H9 (cell line): ENCODE data around the gene OPHN1. TPM values are rescaled to one million over a fixed set of nuclear protein-coding genes. Genes with fewer than 3 reads are reported as not detected.

ENCODE experiments used
- DNase-seq: peaks from one replicate; pipeline ENCODE4 v3.0.0-alpha.2; 2017
- H2AFZ ChIP-seq: one replicate; pipeline ENCODE4 v1.6.1; 2013; ENCODE audit warnings: mild to moderate bottlenecking, low read length, control low read depth, moderate library complexity
- H2AK5ac ChIP-seq: 2 replicates; pipeline ENCODE4 v1.6.1; 2013; ENCODE audit warnings: low read length, control low read depth, mixed read lengths; ENCODE audit not compliant: insufficient read length
- H2BK120ac ChIP-seq: one replicate; pipeline ENCODE4 v1.6.1; 2013; ENCODE audit warnings: low read depth, mild to moderate bottlenecking, low read length, control low read depth, inconsistent platforms; ENCODE audit not compliant: poor library complexity, severe bottlenecking
- H2BK12ac ChIP-seq: 2 replicates; pipeline ENCODE4 v1.6.1; 2013; ENCODE audit warnings: low read length, control low read depth, mixed read lengths, low read depth; ENCODE audit not compliant: insufficient read length
- H2BK15ac ChIP-seq: 2 replicates; pipeline ENCODE4 v1.6.1; 2013; ENCODE audit warnings: low read depth, low read length, control low read depth
- H2BK20ac ChIP-seq: one replicate; pipeline ENCODE4 v1.6.1; 2013; ENCODE audit warnings: low read depth, mild to moderate bottlenecking, low read length, control low read depth, inconsistent platforms; ENCODE audit not compliant: poor library complexity, severe bottlenecking
- H2BK5ac ChIP-seq: 2 replicates; pipeline ENCODE4 v1.6.1; 2013; ENCODE audit warnings: low read length, control low read depth, mixed read lengths; ENCODE audit not compliant: insufficient read length
- H3K14ac ChIP-seq: 2 replicates; pipeline ENCODE4 v1.6.1; 2013; ENCODE audit warnings: low read length, control low read depth; ENCODE audit not compliant: insufficient read depth
- H3K18ac ChIP-seq: 2 replicates; pipeline ENCODE4 v1.6.1; 2013; ENCODE audit warnings: low read depth, mild to moderate bottlenecking, mixed read lengths, low read length, control low read depth; ENCODE audit not compliant: insufficient read length
- H3K23ac ChIP-seq: 2 replicates; pipeline ENCODE4 v1.6.1; 2013; ENCODE audit warnings: low read length, control low read depth, mixed read lengths, low read depth; ENCODE audit not compliant: insufficient read length
- H3K23me2 ChIP-seq: 2 replicates; pipeline ENCODE4 v1.6.1; 2013; ENCODE audit warnings: low read depth, mild to moderate bottlenecking, mixed read lengths, low read length, control low read depth; ENCODE audit not compliant: insufficient read length, poor library complexity, severe bottlenecking
- H3K27ac ChIP-seq: 2 replicates; pipeline ENCODE4 v1.5.1; 2013; ENCODE audit warnings: low read length, control low read depth, mixed read lengths, low read depth; ENCODE audit not compliant: insufficient read length
- H3K27me3 ChIP-seq: 2 replicates; pipeline ENCODE4 v1.6.1; 2013; ENCODE audit warnings: low read length, control low read depth, inconsistent platforms; ENCODE audit not compliant: insufficient read depth
- H3K4ac ChIP-seq: 2 replicates; pipeline ENCODE4 v1.6.1; 2013; ENCODE audit warnings: low read depth, mild to moderate bottlenecking, control low read depth, inconsistent platforms, low read length, moderate library complexity
- H3K4me1 ChIP-seq: 2 replicates; pipeline ENCODE4 v1.6.1; 2013; ENCODE audit warnings: low read length, control low read depth, inconsistent platforms; ENCODE audit not compliant: insufficient read depth
- H3K4me2 ChIP-seq: 2 replicates; pipeline ENCODE4 v1.6.1; 2013; ENCODE audit warnings: low read length, control low read depth, mixed read lengths; ENCODE audit not compliant: insufficient read length, insufficient read depth
- H3K56ac ChIP-seq: 2 replicates; pipeline ENCODE4 v1.6.1; 2013; ENCODE audit warnings: low read depth, mild to moderate bottlenecking, mixed read lengths, low read length, control low read depth; ENCODE audit not compliant: insufficient read length
- H3K79me1 ChIP-seq: 2 replicates; pipeline ENCODE4 v1.6.1; 2013; ENCODE audit warnings: low read depth, mild to moderate bottlenecking, moderate library complexity, low read length, control low read depth, inconsistent platforms; ENCODE audit not compliant: insufficient read depth, poor library complexity, severe bottlenecking
- H3K79me2 ChIP-seq: 2 replicates; pipeline ENCODE4 v1.6.1; 2013; ENCODE audit warnings: low read length, control low read depth, inconsistent platforms; ENCODE audit not compliant: insufficient read depth
- H3K9ac ChIP-seq: 2 replicates; pipeline ENCODE4 v1.6.1; 2013; ENCODE audit warnings: low read length, control low read depth, mixed read lengths; ENCODE audit not compliant: insufficient read length; ENCODE audit errors: extremely low read depth
- H3K9me3 ChIP-seq: one replicate; pipeline ENCODE4 v1.6.1; 2013; ENCODE audit warnings: low read depth, low read length, inconsistent platforms; ENCODE audit not compliant: control insufficient read depth
- H3T11ph ChIP-seq: one replicate; pipeline ENCODE4 v1.6.1; 2013; ENCODE audit warnings: mild to moderate bottlenecking, low read length, control low read depth, inconsistent platforms
- H4K20me1 ChIP-seq: one replicate; pipeline ENCODE4 v1.6.1; 2013; ENCODE audit not compliant: control insufficient read depth, insufficient read length, insufficient read depth
- H4K5ac ChIP-seq: 2 replicates; pipeline ENCODE4 v1.6.1; 2013; ENCODE audit warnings: low read depth, mild to moderate bottlenecking, mixed read lengths, low read length, control low read depth; ENCODE audit not compliant: insufficient read length
- H4K8ac ChIP-seq: replicated peaks from 2 replicates; pipeline ENCODE4 v1.6.1; 2013; ENCODE audit warnings: low read length, control low read depth, mixed read lengths, low read depth; ENCODE audit not compliant: insufficient read length
- H4K91ac ChIP-seq: 2 replicates; pipeline ENCODE4 v1.6.1; 2013; ENCODE audit warnings: low read depth, mild to moderate bottlenecking, moderate library complexity, mixed read lengths, low read length, control low read depth; ENCODE audit not compliant: insufficient read length
- H3K27ac Mint-ChIP-seq, 3 experiments: 2 replicates in 2 of 3; 3 replicates in 1 of 3; pipeline ENCODE4 v1.8.0; 2020 to 2021; ENCODE audit warnings: mixed read lengths in 3 of 3, mild to moderate bottlenecking in 1 of 3, moderate library complexity in 1 of 3
- H3K27me3 Mint-ChIP-seq: 2 replicates; pipeline ENCODE4 v1.8.0; 2021; ENCODE audit warnings: low read depth, mild to moderate bottlenecking, moderate library complexity, mixed read lengths
- H3K36me3 Mint-ChIP-seq, 3 experiments: 2 replicates in 2 of 3; 3 replicates in 1 of 3; pipeline ENCODE4 v1.8.0; 2020 to 2021; ENCODE audit warnings: low read depth in 3 of 3, mixed read lengths in 3 of 3; ENCODE audit not compliant: insufficient read depth in 1 of 3
- H3K4me1 Mint-ChIP-seq, 2 experiments: 2 replicates each; pipeline ENCODE4 v1.8.0; 2020; ENCODE audit warnings: mixed read lengths in 2 of 2
- H3K4me3 Mint-ChIP-seq, 2 experiments: 2 replicates in 1 of 2; 3 replicates in 1 of 2; pipeline ENCODE4 v1.8.0; 2020 to 2021; ENCODE audit warnings: mild to moderate bottlenecking in 2 of 2, mixed read lengths in 2 of 2, moderate library complexity in 1 of 2
- H3K9me3 Mint-ChIP-seq, 2 experiments: 2 replicates in 1 of 2; 3 replicates in 1 of 2; pipeline ENCODE4 v1.8.0; 2020; ENCODE audit warnings: mild to moderate bottlenecking in 2 of 2, mixed read lengths in 2 of 2, moderate library complexity in 1 of 2
- CTCF ChIP-seq: fragments of 200-600 bp; sonication (generic); conservative IDR thresholded peaks from 3 replicates; pipeline ENCODE4 v1.8.0; 2021; ENCODE audit warnings: antibody characterized with exemption, mild to moderate bottlenecking
- WGBS: extraction: QIAGEN DNeasy Blood & Tissue Kit; methylation state at CpG from one replicate; pipeline ENCODE4 v1.1.7; 2013; ENCODE audit warnings: missing lambda C conversion rate, low lambda C conversion rate, mixed read lengths; ENCODE audit not compliant: insufficient read length; ENCODE audit errors: extremely low coverage; 5-methylcytosine and 5-hydroxymethylcytosine counted together
- total RNA-seq: library from RNA; stranded (reverse); gene quantifications from 2 replicates; pipeline ENCODE4 v1.2.1, GENCODE V29; 2021

Gene OPHN1
- total RNA-seq, 1 experiment from 2014 or later, result 1.5 TPM

- no peaks in the 10 kb centered on the region for H3K27me3 Mint-ChIP-seq
- no CpG with 5 or more reads among the region's 2 CpGs for WGBS
These were observed 242.5 kb downstream of the OPHN1 start for GRCh38 chrX:68190799-68191198.

More at GRCh38 chrX:68190799-68191198, 242.5 kb downstream of the OPHN1 start:
- Histone ChIP-seq H3K4ac (no peak overlapping the region), H2BK12ac (no peak overlapping the region), H2AK5ac (no peak overlapping the region), H2BK120ac (no peak overlapping the region), H3K23ac (no peak overlapping the region), H3K4me1 (no peaks in the 10 kb centered on the region), H3T11ph (no peak overlapping the region), H3K27ac (no peak overlapping the region), H3K56ac (no peak overlapping the region), H4K8ac (no peak overlapping the region), H2BK5ac (no peak overlapping the region), H3K79me2 (no peaks in the 10 kb centered on the region), H4K5ac (no peak overlapping the region), H3K9me3 (peaks cover 25% of the 10 kb centered on the region), H3K4me2 (no peak overlapping the region), H2AFZ (no peak overlapping the region), H3K14ac (no peak overlapping the region), H2BK15ac (no peak overlapping the region), H3K23me2 (no peaks in the 10 kb centered on the region), H4K91ac (no peak overlapping the region), H4K20me1 (peaks cover 2% of the 10 kb centered on the region), H2BK20ac (no peak overlapping the region), H3K9ac (no peak overlapping the region), H3K79me1 (no peaks in the 10 kb centered on the region), H3K27me3 (no peaks in the 10 kb centered on the region), H3K18ac (no peak overlapping the region)
- H3K27ac Mint-ChIP-seq, result no peak overlapping the region
- TF ChIP-seq CTCF, result no peak
- peaks cover 62 to 71% of the 10 kb centered on the region in 2 experiments for H3K9me3 Mint-ChIP-seq
- no peaks in the 10 kb centered on the region; a peak in 2 of 7 replicates for H3K36me3 Mint-ChIP-seq
- DNase-seq, result no peak
- H3K4me3 Mint-ChIP-seq, result no peak overlapping the region
- no peaks in the 10 kb centered on the region for H3K4me1 Mint-ChIP-seq
